GM18502 (cell line): Measurements from ENCODE around the gene TXNL1.

Experiments used
- ATAC-seq: cut with Tn5 transposase; IDR thresholded peaks from one replicate; pipeline ENCODE4 v1.9.1; 2021; ENCODE audit warnings: mild to moderate bottlenecking; ENCODE audit not compliant: unreplicated experiment, poor library complexity

The TXNL1 gene

DNA sequence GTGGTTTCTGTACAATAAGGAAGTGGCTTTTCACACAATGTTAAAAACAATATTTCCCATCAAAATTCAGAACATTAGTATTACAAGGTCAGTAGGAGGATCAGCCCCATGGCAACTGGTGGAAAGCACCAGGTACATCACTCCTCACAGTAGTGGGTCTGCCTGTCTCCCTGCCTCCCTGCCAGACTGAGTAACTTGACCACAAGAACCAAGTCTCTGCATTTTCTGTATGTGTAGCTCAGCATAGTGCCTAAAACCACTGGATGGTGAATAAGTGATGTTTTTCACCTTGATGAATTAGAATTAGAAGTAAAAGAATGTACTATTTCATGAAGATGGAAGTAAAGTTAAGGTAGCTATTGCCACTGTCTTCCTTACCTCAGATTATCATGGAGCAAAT is 8.7 kb upstream of the TXNL1 start:
- ATAC-seq = no peak

DNA sequence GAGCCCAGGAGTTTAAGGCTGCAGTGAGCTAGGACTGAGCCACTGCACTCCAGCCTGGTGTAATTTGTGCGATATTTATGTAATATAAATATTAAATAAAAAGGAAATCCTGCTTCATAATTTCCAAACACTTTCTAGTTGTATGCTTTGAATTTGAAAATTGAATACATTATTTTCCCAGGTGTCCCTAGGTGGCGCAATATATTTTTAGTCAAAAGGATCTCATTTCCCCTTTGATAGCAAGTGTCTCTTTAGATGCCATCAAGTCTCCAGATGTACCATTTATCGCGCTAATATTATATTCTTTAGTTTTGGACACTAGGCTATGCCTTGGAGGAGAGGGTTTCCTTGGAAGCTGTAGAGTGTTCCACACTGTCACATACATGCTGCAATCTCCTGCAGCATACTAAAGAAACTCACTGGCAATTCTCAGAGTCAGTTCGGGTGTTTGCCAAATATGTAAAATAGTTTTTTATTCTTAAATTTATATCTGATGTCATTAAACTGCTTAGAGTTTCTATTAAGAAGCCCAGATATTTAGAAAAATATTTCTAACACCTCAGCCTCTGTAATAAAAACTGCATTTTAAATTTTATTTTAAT is 7.1 kb upstream of the TXNL1 start:
- ATAC-seq = no peak

DNA sequence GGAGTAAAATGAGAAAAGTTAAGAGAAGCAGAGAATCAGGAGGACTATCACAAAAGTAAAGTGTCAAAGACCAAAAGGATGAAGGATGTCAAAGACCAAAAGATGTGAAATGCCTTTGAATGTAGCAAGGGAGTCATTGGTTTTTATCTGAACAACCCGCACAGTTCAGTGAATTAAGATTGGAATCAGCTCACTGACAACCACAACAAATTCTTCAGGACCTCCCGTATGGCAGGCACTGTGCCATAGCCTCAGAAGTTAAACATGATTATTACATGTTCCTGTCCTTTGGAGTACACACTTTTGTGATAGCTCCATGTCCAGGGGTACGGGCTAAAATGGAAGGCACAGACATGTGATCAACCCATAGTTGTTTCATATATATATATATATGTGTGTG is 5.0 kb upstream of the TXNL1 start:
- ATAC-seq = no peak

DNA sequence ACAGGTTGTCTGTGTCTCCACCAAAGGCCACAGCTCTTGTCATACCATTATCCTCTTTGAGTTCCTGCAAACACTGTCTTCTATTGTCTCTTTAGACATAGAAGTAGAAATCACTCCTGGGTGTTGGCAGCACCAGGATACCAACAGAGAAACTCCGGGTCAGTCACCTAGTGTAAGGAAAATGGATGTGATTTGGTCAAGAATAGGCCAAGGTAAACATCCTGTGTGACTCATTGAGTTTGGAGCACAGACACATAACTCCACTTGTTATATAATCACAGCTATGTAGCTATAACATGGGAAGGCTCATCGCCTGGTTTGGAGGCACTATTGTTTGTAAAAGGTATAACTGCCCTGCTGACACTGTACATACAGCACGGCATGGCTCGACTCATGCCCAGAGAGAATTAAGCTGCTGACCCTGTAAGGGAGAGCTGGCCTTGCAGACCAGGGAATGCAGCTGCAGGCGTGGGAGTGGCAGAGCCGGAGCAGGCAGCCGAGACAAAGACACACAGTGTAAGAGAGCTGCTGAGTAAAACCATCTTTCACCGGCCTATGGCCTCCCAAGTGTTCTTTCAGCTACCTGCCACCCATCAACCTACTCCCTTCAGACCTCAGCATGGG is 3.4 kb upstream of the TXNL1 start:
- no peak for ATAC-seq

DNA sequence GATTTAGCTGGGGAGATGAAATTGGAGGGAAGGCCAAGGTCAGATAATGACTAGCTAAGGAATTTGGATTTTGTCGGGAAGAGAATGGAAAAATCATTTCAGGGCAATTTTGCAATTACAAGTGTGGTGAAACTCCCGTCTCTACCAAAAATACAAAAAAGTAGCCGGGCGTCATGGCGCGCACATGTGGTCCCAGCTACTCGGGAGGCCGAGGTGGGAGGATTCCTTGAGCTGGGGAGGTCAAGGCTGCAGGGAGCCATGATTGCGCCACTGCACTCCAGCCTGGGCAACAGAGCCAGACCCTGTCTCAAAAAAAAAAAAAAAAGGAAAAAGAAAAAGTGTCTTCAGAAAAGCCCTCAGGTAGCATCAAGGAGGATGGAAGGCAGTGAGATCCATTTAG is 1.2 kb upstream of the TXNL1 start:
- ATAC-seq = no peak

DNA sequence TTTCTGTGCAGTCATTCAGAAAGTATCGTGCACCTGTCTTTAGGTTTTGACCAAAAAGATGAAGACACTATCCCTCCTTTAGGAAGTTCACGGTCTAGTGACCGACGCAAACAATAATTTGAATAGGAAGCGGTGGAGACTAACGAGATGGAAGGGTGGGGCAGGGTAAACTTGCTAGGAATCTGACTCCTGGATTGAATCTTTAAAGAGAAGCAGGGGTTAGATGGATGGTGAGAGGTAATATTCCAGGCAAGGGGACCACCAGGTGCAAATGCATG is 651 bp upstream of the TXNL1 start:
- ATAC-seq = peak; percentile 33

DNA sequence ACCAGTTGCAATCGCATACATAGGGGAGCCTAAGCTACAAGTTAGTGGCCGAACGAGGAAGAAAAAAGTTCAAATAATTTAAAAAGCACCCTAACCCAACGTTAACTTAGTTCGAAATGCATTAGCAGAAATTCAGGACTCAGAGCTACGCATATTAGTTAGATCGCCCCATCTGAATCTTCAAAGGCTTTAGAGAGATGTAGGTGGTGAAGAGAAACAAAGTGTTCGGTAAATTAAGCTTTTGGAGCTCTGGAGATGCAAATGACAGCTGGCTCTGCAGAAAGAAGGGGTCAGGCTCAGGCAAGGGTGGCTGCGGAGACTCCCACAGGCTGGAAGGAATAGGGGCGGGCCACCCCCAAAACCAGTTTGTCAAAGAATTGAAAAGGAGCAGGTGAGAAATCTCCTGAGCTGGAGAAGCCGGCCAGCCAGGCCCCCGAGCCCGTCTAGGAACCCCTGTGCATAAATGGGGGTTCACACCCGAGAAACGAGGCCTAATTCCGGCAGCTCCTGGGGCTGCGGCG is 621 bp downstream of the TXNL1 start:
- peak; percentile 14 for ATAC-seq

DNA sequence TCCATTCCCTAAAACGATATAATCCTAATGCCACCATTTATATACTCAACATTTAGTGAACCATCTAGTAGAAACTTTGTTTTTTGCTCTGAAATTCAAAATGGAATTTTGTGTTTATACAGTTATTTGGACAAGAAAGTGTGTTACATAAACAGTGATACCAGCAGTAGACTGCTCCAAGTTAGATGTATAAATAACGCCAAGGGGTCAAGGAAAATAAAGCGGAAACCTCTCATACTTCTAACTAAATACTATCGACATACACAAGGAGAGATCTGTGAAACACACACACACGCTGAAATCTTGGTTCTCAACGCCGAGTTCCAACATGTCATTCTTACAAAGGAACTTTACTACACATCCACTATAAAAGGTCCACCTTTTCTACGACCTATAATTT is 1.2 kb downstream of the TXNL1 start:
- ATAC-seq = no peak

DNA sequence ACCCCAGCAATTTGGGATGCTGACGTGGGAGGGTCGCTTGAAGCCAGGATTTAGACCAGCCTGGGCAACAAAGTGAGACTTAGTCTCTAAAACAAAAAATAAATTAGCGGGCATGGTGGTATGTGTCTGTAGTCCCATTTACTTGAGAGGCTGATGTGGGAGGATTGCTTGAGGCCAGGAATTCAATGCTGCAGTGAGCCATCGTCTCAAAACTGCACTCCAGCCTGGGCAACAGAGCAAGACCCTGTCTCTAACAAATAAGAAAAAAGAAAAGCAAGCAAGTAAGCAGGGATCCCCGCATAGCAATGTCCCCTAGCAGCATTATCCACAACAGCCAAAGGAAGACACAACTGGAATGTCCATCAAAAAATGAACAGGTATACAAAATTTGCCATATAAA is 3.4 kb downstream of the TXNL1 start:
- ATAC-seq = no peak

DNA sequence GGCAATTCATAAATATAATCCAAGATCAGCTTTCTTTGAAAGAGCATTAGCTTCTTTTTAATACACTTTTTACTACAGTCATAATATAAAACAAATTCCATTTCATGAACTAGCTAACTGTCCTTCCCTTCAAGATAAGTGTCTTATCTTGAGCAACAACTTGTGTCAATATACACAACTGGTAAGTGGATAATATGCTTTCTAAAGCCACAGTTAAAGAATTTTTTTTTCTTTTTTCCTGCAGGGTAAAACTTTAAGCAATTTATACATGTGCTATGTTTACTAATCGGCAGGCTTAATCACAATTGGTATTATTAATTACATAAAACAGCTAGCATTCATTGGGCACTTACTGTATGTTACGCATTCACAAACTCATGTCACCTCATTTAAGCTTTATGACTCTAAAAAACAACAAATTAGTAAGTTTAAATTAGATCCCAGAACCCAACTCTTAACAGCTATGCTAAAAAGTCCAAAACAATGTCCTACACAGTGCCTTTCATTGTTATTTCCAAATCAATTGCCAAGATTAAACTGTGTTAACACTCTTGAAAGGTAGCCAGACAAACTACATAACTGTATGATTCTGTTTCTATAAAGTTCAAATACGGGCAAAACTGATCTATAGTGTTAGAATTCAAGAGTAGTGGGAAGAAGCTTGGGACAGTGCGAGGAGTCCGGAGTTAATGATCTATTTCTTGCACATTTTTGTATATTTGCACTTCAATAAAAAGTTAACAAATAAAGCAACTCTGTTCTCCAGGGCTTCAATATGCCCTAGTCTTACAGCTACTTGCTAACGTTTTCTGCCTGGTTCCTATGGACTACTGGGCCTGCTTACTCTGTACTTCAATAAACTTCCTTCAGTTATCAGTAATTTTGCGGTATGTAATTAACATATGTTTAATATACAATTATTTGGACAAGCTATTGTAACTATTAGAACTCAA is 6.0 kb downstream of the TXNL1 start:
- ATAC-seq = no peak

DNA sequence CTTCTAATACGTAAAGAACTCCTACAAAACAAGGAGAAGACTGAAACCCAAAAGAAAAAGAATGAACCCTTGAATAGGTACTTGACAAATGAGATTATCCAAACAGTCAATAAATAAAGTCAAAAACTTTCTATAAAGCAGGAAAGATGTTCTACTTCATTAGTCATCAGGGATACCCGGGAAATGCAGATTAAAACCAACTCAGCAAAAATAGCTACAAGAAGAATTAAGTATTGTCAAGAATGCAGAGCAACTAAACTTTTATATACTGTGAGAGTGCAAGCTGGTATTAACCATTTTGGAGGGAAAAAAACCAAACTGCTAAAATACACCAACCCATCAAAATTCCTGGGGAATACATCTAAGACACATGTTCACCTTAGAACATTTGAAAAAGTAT is 10.4 kb downstream of the TXNL1 start:
- ATAC-seq = no peak

DNA sequence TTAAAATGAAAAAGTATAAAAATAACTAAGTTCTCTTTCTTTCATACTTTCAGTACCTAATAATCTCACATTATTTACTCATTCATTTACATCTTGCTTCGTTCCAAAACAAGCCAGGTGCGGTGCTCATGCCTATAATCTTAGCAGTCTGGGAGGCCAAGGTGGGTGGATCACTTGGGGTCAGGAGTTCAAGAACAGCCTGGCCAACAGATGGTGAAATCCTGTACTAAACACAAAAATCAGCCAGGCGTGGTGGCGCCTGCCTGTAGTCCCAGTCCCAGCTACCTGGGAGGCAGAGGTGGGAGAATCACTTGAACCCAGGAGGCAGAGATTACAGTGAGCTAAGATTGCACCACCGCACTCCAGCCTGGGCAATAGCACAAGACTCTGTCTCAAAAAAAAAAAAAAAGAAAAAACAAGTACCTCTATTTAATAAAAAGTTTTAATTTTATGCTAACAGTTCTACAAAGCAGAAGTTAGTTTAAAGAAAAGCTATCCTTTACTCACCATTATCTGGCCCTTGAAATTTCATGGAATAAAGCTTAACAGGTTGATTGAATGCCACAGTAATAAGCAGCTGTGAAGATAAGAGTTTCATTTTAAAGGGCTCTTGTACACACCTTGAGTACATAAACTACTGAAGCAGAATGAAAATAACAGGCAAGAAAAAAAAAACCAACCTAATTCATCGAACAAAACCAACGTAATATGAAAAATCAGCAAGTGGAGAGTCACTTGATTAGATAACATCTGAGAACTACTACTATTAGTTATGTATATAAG is 22.5 kb downstream of the TXNL1 start:
- no peak for ATAC-seq

DNA sequence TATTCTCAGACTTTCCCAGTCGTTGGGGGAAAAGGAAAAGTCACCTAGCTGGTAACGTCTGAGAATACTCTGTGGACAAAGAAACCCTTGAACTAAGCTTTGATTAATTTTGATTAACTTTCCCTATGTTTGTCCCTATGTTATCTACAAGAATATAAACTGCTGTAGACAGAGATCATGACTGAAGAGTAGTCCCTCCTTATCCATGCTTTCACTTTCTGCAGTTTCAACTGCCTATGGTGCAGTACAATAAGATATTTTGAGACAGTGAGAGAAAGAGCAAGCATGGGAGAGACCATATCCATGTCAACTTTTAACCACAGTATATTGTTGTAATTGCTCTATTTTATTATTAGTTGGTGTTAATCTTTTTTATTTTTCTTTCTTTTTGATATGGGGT is 31.8 kb downstream of the TXNL1 start:
- ATAC-seq = no peak

DNA sequence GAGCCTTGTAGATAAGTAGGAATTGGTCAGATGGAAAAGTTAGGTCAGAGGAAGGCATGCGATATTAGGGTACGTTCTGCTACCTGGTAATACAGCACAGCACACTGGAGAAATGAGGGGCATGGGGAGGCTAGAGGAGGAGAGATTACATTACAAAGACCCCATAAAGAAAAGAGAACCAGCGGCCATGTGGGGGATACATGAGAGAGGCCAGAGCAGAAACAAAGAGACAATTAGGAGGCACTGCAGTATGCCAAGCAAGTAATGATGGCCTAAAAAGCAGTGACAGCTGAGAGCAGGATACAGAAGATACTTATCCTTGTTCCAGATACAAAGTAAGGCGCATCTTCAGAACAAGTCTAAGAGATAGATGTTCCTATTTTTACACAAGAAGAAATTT is 40.0 kb downstream of the TXNL1 start:
- no peak for ATAC-seq

DNA sequence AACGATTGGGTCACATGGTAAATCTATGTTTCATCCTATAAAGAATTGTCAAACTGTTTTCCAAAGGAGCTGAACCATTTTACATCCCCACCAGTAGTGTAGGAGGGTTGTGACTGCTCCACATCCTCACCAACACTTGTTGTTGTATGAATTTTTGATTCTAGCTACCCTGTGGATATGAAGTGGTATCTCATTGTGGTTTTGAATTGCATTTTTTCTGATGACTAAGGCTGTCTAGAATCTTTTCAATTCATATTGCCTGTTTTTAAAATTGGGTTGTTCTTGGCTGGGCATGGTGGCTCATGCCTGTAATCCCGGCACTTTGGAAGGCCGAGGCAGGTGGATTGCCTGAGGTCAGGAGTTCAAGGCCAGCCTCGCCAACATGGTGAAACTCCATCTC is 44.5 kb downstream of the TXNL1 start:
- ATAC-seq = no peak

DNA sequence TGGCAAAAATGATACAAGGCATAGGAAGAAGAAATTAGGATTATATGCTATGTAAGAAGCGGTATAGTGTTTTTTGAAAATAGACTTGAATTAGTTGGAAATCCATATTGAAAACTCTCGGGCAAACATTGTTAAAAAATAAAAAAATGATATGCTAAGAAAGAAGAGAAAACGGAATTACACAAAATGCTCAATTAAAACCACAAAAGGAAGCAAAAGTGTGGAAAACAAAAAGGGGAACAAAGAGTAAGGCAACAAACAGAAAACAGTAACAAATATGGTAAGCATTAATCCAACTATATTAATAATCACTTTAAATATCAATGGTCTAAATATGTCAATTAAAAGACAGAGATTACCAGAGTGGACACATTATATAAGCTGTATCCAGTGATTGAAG is 58.4 kb downstream of the TXNL1 start:
- no peak for ATAC-seq

DNA sequence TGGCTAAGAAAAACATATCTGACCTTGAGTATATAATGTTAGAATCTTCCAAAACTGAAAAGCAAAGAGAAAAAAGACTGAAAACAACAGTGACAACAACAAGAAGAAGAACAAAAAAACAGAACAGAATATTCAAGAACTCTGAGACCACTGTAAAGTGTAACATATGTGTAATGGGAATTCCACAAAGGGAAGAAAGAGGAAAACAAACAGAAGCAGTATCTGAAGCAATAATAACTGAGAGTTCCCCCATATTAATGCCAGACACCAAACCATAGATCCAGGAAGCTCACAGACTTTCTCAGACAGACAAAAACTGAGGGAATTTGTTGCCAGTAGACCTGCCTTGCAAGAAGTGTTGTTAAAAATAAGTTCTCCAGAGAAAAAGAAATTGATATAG is 58.9 kb downstream of the TXNL1 start:
- no peak for ATAC-seq

DNA sequence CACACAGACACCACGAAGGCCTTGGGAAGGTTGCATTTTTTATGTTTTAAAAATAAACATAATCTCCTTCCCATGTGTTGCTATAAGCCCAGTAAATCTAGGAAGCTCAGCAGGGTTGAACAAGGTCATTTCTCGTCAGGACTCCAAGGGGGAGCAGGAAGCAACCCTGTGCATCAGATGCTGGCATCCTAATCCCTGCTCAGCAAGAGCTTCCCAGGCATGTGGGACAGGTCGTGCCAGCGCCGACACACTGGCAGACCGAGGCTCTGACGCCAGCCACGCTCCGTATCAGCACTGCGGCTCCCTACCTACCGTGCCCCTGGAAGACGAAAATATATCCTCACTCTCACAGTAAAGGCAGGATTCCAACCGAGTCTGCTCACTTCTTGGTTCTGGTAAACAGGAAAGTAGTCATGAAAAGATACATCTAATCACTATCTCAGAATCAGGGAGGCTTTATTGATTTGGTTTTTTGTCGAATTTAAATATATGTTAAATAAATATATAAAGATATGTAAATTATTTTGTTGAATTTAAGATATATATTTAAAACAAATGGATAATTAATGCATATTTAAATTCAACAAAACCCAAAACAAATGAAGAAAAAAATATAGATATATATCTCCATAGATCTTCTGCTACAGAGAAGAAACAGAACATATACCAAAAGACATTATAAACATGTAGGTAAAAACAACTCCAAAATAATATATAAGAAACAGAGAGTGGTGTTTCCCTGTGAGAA is 61.4 kb downstream of the TXNL1 start:
- no peak for ATAC-seq

DNA sequence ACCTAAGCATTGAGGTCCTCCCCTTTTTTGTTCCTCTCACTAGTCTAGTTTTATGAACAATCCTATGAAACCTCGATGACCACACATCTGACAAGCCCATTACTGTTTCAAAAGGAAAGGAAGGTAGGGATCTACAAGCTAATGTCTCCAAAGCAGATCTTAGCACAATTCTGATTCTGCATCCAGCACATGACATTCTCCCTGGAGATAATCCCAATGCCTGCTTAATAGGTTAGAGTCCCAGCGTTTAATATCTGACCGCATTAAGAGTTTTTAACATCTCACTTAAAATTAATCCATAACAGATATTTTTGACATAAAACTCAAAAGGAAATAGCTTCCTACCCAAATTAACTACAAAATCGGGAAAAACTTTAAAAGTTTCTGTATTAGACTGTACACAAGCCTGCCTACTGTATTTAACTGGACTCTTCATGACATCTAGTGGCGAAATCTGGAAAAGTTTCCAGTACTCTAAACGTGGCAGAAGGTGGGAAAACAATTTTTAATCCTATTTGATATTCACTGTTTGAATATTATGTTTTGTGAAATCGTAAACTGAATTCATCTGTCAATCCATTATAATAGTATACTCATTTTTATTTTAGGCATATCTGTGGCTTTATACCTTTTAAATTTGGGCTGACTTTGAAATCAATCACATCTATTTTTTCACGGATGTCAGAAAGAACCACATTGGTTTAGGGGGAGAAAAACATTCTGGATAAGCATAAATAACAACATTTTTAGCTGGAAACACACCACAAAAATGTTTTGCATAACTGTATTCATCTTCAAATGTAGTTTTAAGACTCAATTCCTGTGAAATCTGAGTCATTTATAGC is 62.4 kb downstream of the TXNL1 start:
- ATAC-seq = peak; percentile 75
